ENCODE measurements around the gene JAM2.
A peak's percentile ranks its signal among the peaks of the same experiment; 100 is the strongest.

The JAM2 gene

GRCh38 chr21:25717491-25718147 lies 78.6 kb downstream of the JAM2 start:
- DNase-seq (ENCODE audit: low read depth, low spot score), result no peak

- DNase-seq (ENCODE audit: low read depth, low spot score), result no peak
These were observed 82.9 kb downstream of the JAM2 start for GRCh38 chr21:25721987-25722386.

- no peak for DNase-seq (ENCODE audit: low read depth, low spot score)
These were observed 83.6 kb downstream of the JAM2 start for GRCh38 chr21:25722631-25723030.

- DNase-seq (ENCODE audit: low read depth, low spot score), result no peak
These were observed 93.2 kb downstream of the JAM2 start for GRCh38 chr21:25732091-25732760.

GRCh38 chr21:25733859-25734653 lies 95.0 kb downstream of the JAM2 start:
- no peak for DNase-seq (ENCODE audit: low read depth, low spot score)

- DNase-seq (ENCODE audit: low read depth, low spot score), result no peak
These were observed 95.5 kb downstream of the JAM2 start for GRCh38 chr21:25734654-25734903.

- DNase-seq (ENCODE audit: low read depth, low spot score), result peak; percentile 95
These were observed 96.0 kb downstream of the JAM2 start, which contains the start of the genes ATP5PF and GABPA for GRCh38 chr21:25734904-25735645. Gene ATP5PF (minus strand): TSS chr21:25734904. CDS start chr21:25729794, 5,110 bp downstream. Gene GABPA (plus strand): TSS chr21:25734972. CDS start chr21:25741599, 6,627 bp downstream.

GRCh38 chr21:25735646-25736597 lies 96.9 kb downstream of the JAM2 start:
- DNase-seq (ENCODE audit: low read depth, low spot score), result no peak

GRCh38 chr21:25737421-25737820 lies 98.4 kb downstream of the JAM2 start:
- no peak for DNase-seq (ENCODE audit: low read depth, low spot score)

- no peak for DNase-seq (ENCODE audit: low read depth, low spot score)
These were observed 103.8 kb downstream of the JAM2 start for GRCh38 chr21:25742900-25743299.

- no peak for DNase-seq (ENCODE audit: low read depth, low spot score)
These were observed 105.8 kb downstream of the JAM2 start for GRCh38 chr21:25744854-25745253.

- no peak for DNase-seq (ENCODE audit: low read depth, low spot score)
These were observed 111.0 kb downstream of the JAM2 start for GRCh38 chr21:25750085-25750484.

GRCh38 chr21:25752416-25752815 lies 113.4 kb downstream of the JAM2 start:
- no peak for DNase-seq (ENCODE audit: low read depth, low spot score)

- no peak for DNase-seq (ENCODE audit: low read depth, low spot score)
These were observed 117.3 kb downstream of the JAM2 start for GRCh38 chr21:25756190-25756932.

- no peak for DNase-seq (ENCODE audit: low read depth, low spot score)
These were observed 118.5 kb downstream of the JAM2 start for GRCh38 chr21:25757531-25757930.

- DNase-seq (ENCODE audit: low read depth, low spot score), result no peak
These were observed 120.5 kb downstream of the JAM2 start for GRCh38 chr21:25759573-25759972.

- DNase-seq (ENCODE audit: low read depth, low spot score), result no peak
These were observed 121.0 kb downstream of the JAM2 start for GRCh38 chr21:25760061-25760460.

- no peak for DNase-seq (ENCODE audit: low read depth, low spot score)
These were observed 121.6 kb downstream of the JAM2 start for GRCh38 chr21:25760677-25761076.

GRCh38 chr21:25764065-25764464 lies 125.0 kb downstream of the JAM2 start:
- DNase-seq (ENCODE audit: low read depth, low spot score), result no peak

All from brain pericyte (primary cell).